Epithelial cell of esophagus (primary cell): ENCODE data around the gene GATA5.

Experiments
- DNase-seq: peaks from one replicate; pipeline ENCODE4 v3.0.0; 2010; ENCODE audit warnings: low read depth
- H3K4me3 ChIP-seq: 2 replicates; pipeline ENCODE4 v1.5.1; 2011; ENCODE audit warnings: mild to moderate bottlenecking, low read length, control low read depth
- CTCF ChIP-seq: IDR thresholded peaks from 2 replicates; pipeline ENCODE4 v1.5.1; 2011; ENCODE audit warnings: low read depth, mild to moderate bottlenecking, low read length, control low read depth, inconsistent platforms; ENCODE audit not compliant: insufficient read depth; ENCODE audit errors: missing control alignments

The GATA5 gene

GRCh38 chr20:62511915-62512610 is 36.3 kb upstream of the GATA5 start:
- DNase-seq: no peak
- H3K4me3 ChIP-seq: no peak overlapping the region
- TF ChIP-seq CTCF: no peak

GRCh38 chr20:62511300-62511914 is 35.6 kb upstream of the GATA5 start:
- no peak for DNase-seq
- no peak overlapping the region for H3K4me3 ChIP-seq
- TF ChIP-seq CTCF: no peak

- DNase-seq: no peak
- H3K4me3 ChIP-seq: no peak overlapping the region
- no peak for TF ChIP-seq CTCF
Observed at GRCh38 chr20:62508641-62509051, 32.9 kb upstream of the GATA5 start.

- DNase-seq: no peak
- no peak overlapping the region for H3K4me3 ChIP-seq
- TF ChIP-seq CTCF: no peak
Observed at GRCh38 chr20:62507991-62508640, 32.3 kb upstream of the GATA5 start.

GRCh38 chr20:62507323-62507722 is 31.5 kb upstream of the GATA5 start:
- no peak for TF ChIP-seq CTCF
- H3K4me3 ChIP-seq: no peak overlapping the region
- no peak for DNase-seq

- no peak overlapping the region for H3K4me3 ChIP-seq
- DNase-seq: no peak
- no peak for TF ChIP-seq CTCF
Observed at GRCh38 chr20:62506791-62507190, 31.0 kb upstream of the GATA5 start.
